COLO668 (cell line): ENCODE measurements around the gene RFC3.
"Not testable (repeated sequence)": the region's sequence is repeated elsewhere in the genome, so short reads cannot be mapped to it uniquely, and the experiment has no call there.

Experiments
- DNase-seq: peaks from one replicate; lab custom pipeline; 2025; ENCODE audit not compliant: unreplicated experiment; lab: John Stamatoyannopoulos, UW

Gene RFC3, protein sequence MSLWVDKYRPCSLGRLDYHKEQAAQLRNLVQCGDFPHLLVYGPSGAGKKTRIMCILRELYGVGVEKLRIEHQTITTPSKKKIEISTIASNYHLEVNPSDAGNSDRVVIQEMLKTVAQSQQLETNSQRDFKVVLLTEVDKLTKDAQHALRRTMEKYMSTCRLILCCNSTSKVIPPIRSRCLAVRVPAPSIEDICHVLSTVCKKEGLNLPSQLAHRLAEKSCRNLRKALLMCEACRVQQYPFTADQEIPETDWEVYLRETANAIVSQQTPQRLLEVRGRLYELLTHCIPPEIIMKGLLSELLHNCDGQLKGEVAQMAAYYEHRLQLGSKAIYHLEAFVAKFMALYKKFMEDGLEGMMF

DNA sequence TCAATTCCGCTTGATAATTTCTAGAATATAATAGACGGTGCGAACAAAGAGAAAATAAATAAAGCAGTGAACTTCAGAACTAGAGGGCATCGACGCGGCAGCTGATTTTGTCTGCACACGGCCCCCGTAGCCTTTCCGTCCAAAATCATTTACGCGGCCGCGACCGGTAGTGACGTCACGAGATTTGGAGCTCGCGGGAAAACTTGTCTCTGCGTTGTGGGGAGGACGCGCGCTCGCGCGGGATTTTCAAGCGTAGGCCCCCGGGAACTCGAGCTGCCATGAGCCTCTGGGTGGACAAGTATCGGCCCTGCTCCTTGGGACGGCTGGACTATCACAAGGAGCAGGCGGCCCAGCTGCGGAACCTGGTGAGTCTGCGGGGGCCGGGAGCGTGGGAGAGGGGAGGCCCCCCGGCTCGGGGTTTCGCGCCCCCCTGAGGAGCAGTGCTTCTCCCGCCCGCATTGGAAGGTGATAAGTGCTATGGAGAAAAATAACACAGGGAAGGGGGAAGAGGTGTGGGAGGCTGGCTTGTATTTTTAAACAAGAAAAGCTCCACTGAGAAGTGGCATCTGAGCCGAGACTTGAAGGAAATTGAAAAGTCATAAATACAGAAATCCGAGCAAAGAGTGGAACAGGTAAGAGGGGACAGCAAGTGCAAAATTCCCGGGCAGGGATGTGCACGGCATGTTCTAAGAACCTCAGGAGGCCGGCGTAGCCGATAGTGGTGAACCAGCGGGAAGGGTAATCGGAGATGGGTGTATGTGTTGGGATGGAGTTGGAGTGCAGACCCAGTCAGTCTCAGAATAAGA is at the start of gene RFC3:
Gene RFC3 (plus strand): TSS at position 249 of the 806 bp plus-strand sequence. CDS start 30 bp downstream, at position 279.
- DNase-seq: peak; percentile 100

DNA sequence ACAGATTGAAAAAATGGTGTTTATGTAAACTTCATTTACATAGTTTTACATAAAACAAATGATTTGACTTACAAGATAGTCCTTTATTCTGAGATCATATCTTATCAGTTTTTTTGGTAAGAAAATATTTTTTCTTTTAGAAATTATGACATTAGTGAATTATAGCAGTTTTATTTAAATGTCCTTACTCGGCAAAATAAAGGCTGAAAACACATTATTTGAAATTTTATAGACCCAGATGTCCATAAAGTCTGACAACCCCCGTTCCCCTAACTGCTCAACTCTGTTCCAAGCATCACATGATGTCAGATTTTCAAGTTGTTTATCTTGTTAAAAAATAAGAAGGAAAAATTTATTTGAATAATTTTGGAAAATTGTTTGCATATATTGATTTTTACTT is 46.7 kb upstream of the RFC3 start:
- DNase-seq: no peak

DNA sequence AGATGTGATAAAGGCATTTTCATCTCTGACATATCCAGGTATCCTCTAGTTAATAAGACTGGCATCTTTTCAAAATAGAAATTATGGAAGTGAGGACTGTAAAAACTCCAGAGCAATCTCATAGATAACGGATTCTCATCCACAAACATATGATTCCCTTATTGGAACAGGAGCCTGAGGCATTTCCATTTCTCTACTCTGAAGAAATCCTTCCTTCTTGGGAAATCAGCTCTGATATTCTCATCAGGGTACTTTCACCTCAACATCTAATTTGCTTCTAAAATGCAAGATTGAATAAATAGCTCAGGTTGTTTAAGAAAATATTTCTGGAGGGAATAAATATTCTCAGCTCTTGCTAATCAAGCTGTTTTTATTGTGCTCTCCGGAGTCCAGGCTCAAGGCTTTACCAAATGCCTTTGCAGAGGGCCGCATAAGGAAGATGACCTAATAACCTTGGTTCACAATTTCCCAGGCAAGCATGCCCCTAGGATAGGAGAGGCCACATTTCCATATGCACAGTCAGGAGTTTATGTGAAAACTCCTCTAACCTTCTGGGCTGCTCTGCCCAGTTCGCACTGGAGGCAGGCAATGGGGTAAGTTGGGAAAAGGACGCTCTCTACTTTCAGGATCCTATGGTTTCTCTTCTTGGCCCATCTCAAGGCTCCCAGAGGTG is 44.0 kb upstream of the RFC3 start:
- no peak for DNase-seq

DNA sequence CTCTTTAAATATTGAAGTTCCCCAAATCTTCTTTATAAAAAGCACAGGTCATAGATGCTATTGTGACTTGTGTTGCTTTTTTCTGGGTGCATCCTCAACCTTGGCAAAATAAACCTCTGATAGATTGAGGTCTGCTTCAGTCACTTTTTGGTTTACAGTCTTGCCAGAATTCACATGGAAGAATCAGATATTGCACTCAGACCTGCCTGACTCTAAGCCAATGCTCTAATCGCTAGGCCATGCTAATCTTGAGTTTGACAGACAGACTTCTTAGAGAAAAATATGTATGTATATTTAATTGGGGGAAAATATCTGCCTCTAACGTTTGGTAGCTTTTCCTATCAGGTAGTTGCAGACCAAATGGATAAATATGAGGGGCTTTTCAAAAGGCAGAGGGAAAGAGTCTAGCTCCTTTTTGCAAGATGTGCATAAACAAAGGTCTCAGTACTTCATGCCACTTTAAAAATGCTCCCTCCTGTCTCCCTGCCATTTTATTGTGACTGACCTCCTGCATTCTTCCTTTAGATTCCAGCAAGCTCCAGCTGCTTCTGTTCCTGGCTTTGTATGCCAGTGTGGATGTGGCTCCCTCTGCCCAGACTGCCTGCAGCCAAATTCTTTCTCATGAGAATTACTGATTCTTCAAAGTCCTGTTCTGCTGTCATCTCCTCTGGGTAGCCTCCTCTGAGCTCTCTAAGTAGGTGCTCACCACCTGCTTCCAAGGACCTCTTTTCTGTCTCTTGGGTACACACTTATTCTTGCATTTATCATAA is 42.4 kb upstream of the RFC3 start:
- DNase-seq: no peak

DNA sequence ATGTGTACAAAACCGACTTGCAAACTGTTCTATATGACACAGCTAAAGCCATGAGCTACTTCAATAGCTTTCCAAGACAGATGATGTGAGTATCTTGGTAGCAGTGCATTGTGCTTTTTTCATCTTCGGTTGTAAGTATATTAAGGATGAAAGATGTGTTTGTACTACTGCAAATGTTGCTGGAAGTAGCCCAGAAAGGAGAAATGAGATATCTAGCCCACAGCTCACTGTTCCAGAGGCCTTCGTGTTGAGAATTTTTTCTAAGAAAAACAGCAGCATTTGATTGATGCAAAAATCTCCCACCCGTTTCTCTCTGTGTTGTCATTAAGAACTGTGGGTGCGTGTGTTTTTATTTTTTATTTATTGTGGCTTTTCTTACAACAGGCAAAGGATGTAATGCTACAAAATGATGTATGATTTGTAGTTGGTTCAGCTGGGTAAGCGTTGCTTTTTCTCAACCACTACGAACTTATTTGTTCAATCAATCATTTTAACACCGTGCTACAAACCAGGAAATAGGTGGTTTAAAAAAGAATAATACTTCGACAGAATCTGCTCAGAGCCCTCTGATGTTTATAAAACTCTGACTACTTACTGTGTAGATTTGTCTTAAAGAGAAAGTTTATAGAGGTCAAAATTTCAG is 41.6 kb upstream of the RFC3 start:
- DNase-seq: no peak

DNA sequence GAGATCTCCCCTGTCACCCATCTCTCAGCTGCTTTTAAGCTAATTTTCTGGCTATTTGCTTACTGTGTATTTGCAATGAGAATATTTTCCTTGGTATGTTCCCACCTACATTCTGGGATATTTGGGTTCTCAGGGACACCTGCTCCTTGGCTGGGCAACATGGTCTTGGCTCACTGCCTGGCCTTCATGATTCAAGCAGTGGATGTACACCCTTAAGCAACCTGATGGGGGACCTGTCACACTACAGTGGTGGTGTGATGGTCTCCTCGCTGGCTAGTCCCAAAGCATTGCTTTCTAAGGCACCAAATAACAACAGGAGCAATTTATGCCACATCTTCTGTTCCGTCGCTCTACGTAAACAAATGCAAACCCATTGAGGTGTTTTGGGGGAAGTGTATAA is 35.3 kb upstream of the RFC3 start:
- DNase-seq: no peak

DNA sequence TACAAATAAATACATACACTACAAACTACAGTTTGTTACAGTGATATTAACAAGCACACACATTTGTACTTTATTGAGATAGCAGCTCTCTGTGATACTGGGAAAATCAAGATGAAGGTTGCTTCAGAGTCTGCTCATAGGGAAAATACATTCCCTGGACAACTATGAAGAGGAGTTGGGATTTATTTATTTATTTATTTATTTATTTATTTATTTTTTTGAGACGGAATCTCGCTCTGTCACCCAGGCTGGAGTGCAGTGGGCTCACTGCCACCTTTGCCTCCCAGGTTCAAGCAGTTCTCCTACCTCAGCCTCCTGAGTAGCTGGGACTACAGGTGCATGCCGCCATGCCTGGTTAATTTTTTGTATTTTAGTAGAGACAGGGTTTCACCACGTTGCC is 34.7 kb upstream of the RFC3 start:
- DNase-seq: not testable (repeated sequence)

DNA sequence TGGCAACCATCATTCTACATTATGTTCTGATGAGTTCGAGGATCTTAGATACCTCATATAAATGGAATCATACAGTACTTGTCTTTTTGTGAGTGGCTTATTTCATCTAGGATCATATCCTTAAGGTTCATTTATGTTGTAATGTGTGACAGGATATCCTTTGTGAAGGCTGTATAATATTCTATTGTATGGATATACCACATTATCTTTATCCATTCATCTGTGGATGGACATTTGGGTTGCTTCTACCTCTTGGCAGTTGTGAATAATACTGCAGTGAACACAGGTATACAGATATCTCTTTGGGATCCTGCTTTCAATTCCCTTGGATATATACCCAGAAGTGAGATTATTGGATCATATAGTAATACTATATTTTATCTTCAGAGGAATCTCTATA is 33.2 kb upstream of the RFC3 start:
- DNase-seq: no peak

DNA sequence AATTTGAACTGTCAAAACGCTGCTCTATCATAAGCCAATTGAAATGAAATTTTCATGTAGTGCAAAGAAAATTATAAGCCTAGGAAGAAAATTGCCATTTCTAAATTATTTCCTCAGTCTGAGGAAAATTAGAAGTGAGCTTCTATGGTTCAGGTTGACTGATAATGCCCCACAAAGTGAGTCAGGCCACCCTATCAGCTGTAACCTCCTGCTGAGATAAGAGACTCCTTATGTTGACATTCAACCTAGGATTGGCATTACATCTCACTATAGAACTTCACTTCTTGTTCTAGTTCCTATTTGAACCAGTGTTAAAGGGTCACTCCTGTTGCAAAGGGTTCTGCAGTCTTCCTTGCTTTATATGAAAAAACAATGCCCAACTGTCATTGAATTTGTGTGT is 32.6 kb upstream of the RFC3 start:
- no peak for DNase-seq

DNA sequence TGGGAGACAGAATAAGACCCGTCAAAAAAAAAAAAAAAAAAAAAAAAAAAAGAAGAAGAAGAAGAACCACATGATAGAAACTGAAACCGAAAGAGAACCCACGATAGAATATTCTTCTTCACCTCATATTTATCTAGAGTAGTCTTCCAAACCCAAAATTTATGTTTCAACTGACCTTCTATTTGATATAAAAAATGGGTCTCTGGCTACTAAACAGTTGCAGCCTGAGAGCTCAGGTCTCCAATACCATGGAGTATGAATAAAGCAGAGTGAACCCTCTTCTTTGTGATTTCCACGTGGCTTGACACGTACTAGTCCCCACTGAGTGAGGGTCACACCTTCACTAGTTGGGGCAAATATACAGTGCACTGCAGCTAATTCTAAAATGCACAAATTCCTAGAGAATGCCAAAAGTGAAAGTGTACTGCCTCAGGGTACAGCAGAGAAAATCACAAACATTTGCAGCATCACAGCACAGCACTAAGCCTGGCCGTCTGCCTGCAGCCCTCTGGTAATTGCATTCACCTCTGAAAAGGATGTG is 30.8 kb upstream of the RFC3 start:
- no peak for DNase-seq

DNA sequence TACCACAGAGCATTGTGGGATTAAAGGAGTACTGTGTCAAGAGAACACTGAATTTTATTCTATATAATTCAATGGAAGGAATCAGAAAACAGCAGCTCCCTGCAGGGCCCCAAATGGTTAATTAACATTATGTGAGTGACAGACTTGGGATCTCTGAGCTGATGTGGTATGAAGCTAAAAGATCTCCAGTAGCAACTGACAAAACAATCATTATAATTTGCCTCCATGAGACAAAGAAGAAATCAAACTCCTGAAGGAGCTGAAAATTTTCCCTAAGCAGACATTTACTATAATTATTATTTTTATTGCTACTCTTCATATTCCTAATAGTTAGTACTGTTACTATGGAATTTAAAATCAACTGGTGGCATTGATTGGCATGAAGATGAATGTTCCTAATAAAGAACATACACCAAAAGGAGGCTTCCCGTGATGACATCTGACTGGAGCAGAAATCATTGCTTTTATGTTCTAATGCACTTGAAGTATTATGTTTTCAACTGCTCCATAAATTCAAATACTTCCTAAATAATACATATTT is 28.8 kb upstream of the RFC3 start:
- DNase-seq: no peak

DNA sequence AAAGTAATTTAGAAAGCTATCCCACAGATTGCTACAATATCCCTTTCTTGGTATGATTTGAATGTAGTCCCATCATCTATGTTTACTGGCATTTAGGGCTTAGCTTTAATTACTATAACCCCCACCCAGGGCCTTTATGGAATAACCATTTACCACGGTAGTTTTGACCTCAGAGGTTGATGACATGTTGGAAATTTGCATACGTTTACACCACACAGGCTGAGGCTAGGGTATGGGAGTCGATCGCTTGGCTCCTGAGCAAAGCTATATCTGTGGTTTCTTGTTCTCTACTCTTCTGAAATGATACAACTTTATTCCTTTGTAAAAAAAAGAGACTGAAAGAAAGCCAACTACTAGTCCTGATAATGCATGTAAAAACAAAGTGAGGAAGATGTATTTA is 28.2 kb upstream of the RFC3 start:
- DNase-seq: no peak

DNA sequence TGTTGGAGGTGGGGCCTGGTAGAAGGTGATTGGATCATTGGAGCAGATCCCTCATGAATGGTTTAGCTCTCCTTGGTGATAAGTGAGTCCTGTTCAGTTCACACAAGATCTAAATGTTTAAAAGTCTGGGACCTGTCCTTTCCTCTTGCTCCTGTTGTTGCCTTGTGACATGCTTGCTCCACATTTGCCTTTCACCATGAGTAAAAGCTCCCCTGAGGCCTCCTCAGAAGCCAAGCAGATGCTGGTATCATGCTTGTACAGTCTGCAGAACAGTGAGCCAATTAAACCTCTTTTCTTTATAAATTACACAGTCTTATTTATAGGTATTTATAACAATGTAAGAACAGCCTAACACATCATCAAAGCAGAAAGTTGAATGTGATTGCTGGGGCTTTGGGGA is 24.2 kb upstream of the RFC3 start:
- DNase-seq: no peak

DNA sequence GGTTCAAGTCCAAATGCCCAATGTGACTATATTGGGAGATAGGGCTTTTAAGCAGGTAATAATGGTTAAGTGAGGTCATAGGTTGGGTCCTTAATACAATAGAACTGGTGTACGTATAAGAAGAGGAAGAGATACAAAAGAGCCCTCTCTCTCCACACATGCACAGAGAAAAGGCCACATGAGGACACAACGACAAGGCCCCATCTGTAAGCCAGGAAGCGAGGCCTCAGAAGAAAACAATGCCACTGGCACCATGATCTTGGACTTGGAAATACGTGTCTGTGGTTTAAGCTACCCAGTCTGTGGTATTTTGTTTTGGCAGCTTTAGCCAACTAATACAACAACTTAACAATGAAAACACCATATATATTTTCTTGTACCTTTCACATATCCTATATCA is 23.4 kb upstream of the RFC3 start:
- DNase-seq: no peak

DNA sequence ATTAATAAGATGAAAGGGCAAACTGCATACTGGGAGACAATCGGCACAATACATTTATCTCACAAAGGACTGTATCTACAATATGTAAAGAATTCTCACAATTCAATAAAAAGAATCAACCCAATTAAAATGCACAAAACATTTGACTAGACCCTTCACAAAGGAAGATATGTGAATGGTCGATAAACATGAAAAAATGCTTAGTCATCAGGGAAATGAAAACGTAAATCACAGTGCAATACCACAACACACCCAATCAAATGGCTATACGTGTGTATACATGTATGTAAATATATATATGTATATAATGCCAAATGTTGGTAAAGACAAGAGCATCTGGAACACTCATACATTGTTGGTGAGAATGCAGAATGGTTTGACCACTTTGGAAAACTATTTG is 21.9 kb upstream of the RFC3 start:
- DNase-seq: no peak

DNA sequence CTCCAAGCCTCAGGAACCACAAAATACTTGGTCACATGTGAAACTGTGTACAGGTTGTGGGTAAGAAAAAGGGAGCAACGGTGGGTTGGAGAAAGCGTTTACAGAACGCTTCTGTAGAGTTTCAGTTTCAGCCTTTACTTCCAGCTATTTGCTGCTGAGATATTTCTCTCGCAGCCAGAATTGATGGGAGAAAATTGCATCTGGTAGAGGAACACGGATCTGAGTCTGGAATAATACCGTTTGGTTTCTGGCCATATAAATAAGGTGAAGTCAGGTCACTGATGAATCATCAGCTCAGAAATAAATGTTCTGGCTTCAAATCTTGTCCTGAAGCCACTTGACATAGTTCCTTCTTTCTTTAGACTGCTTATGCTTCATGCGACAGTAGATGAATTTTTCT is 20.3 kb upstream of the RFC3 start:
- DNase-seq: no peak

DNA sequence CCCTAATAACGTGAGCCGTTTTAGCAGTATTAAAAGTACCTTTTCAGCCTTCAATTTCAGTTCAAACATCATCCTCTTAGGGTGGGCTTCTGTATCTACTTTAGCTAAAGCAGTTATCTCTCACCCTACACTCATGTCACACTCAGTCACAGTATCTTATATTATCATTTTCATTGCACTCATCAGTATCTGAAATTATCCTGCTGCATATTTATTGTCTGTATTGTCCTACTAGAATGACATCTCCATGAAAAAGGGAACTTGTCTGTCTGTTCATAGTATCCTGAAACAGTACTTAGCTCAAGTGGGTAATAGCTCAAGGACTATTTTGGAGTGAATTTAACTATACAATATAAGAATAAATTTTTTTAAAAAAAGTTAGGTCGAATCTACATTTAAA is 19.9 kb upstream of the RFC3 start:
- no peak for DNase-seq

DNA sequence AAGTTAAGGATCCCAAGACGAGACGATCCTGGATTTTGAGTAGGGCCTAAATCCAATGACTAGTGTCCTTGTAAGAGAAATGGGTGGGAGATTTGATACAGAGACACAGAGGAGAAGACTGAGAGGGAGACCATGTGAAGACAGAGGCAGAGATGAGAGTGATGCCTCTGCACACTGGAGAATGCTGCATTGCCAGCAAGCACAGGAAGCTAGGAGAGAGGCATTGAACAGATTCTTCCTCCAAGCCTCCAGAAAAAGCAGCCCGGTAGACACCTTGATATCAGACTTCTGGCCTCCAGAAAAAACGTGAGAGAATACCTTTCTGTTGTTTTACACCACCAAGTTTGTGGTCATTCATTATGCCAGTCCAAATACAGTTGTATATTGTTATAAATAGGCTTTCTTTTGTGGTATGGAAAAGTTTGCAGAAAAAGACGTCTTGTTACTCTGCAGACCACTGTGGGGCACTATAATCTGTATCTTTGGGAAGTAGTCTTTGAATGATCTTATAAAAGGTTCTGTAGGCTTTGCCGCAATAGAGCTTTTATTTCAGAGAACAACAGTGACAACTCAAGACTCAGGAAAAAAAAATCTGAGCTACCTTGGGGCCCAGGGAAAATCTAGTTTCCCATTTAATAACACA is 17.9 kb upstream of the RFC3 start:
- no peak for DNase-seq

DNA sequence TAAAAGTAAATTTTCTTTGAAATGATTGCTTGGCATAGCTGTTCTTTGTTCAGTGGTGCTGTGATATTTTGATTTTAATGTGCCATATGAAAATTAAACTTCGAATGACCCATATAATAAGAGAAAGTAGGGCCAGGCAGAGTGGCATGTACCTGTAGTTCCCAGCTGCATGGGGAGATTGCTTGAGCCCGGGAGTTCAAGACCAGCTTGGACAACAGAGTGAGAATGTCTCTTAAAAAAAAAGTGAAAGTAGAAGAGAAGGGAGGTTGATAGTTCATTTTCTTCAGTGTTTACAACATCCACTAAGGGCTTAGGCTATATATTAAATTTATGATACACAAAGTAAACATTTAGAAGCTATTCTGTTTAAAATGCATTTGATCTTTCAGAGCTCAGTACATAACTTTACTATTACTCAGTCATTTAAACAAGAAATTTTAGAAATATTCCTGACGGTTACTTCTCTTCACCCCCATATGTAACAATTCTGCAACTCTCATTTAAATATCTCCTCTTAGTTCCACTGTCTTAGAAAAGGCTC is 17.2 kb upstream of the RFC3 start:
- no peak for DNase-seq
